ENCODE data around the gene ZNF667.

Gene ZNF667

GRCh38 chr19:56507446-56508289, 30.5 kb upstream of the ZNF667 start, which contains the start of gene ZNF471:
Gene ZNF471 (plus strand): TSS chr19:56507855. CDS start chr19:56511572, 3,717 bp downstream.
- H4K20me1 ChIP-seq (ENCODE audit: insufficient read depth, low read length): no peaks in the 10 kb centered on the region
- H3K4me2 ChIP-seq (ENCODE audit: low read length): no peak within 1 kb of the TSS
- no peak within 1 kb of the TSS for H3K27ac ChIP-seq (ENCODE audit: low read length)
- no peak within 1 kb of the TSS for H3K4me3 ChIP-seq (ENCODE audit: low read length)
- H2AFZ ChIP-seq (ENCODE audit: low read depth, low read length): no peak within 1 kb of the TSS
- no peaks in the 10 kb centered on the region for H3K36me3 ChIP-seq (replicated peaks; ENCODE audit: low read depth, low read length)
- no peaks in the 10 kb centered on the region for H3K79me2 ChIP-seq (ENCODE audit: low read length)
- H3K9me3 ChIP-seq (ENCODE audit: insufficient read depth, low read length): peaks cover 15% of the 10 kb centered on the region
- no peak within 1 kb of the TSS for H3K9ac ChIP-seq (ENCODE audit: low read length)
- no peak for TF ChIP-seq CTCF (IDR thresholded peaks at IDR 0.05; ENCODE audit: low read depth, low read length)
- no peaks in the 10 kb centered on the region for H3K27me3 ChIP-seq (ENCODE audit: low read depth, low read length)
- no peaks in the 10 kb centered on the region for H3K4me1 ChIP-seq (ENCODE audit: low read length)

DNA sequence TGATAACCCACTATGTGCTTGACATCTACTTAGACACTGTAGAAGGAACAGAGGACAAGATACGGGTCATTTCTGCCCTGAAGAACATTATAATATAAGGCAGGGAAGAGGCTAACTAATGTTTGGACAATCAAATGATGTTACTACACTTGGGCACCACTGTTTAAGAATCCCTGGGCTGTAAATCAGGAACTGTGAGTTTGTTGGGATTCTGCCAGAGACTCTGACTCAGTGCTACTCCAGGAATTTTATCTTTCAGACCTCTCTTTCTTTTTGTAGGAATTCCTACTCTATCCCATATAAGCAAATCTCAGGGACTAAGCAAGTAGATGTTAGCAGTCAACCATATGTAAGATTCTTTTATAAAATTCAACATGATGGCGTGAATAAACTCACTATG, 27.4 kb upstream of the ZNF667 start:
- Histone ChIP-seq H3K4me2 (ENCODE audit: low read length) (no peak overlapping the region), H3K9ac (ENCODE audit: low read length) (no peak overlapping the region), H3K36me3 (replicated peaks; ENCODE audit: low read depth, low read length) (no peaks in the 10 kb centered on the region), H2AFZ (ENCODE audit: low read depth, low read length) (no peak overlapping the region), H3K27ac (ENCODE audit: low read length) (no peak overlapping the region), H4K20me1 (ENCODE audit: insufficient read depth, low read length) (no peaks in the 10 kb centered on the region), H3K79me2 (ENCODE audit: low read length) (no peaks in the 10 kb centered on the region), H3K27me3 (ENCODE audit: low read depth, low read length) (no peaks in the 10 kb centered on the region), H3K4me1 (ENCODE audit: low read length) (no peaks in the 10 kb centered on the region), H3K4me3 (ENCODE audit: low read length) (no peak overlapping the region), H3K9me3 (ENCODE audit: insufficient read depth, low read length) (peaks cover 15% of the 10 kb centered on the region; the same call in 1 of the 2 replicates)
- TF ChIP-seq EZH2phosphoT487 (IDR thresholded peaks at IDR 0.05; ENCODE audit: low read depth) (no peak), CTCF (IDR thresholded peaks at IDR 0.05; ENCODE audit: low read depth, low read length) (no peak)

GRCh38 chr19:56491399-56491798, 14.3 kb upstream of the ZNF667 start:
- Histone ChIP-seq H3K27me3 (ENCODE audit: low read depth, low read length) (no peaks in the 10 kb centered on the region), H3K4me1 (ENCODE audit: low read length) (no peaks in the 10 kb centered on the region), H3K79me2 (ENCODE audit: low read length) (no peaks in the 10 kb centered on the region), H3K4me2 (ENCODE audit: low read length) (no peak overlapping the region), H3K9me3 (ENCODE audit: insufficient read depth, low read length) (0 out of 2 replicates have a peak, but pooled peaks cover 3% of the 10 kb centered on the region), H3K4me3 (ENCODE audit: low read length) (no peak overlapping the region), H3K36me3 (replicated peaks; ENCODE audit: low read depth, low read length) (no peaks in the 10 kb centered on the region), H3K9ac (ENCODE audit: low read length) (no peak overlapping the region), H2AFZ (ENCODE audit: low read depth, low read length) (no peak overlapping the region), H4K20me1 (ENCODE audit: insufficient read depth, low read length) (no peaks in the 10 kb centered on the region), H3K27ac (ENCODE audit: low read length) (no peak overlapping the region)
- TF ChIP-seq EZH2phosphoT487 (IDR thresholded peaks at IDR 0.05; ENCODE audit: low read depth) (no peak), CTCF (IDR thresholded peaks at IDR 0.05; ENCODE audit: low read depth, low read length) (no peak)

GRCh38 chr19:56477429-56478338, 539 bp upstream of the ZNF667 start:
- H3K9me3 ChIP-seq (ENCODE audit: insufficient read depth, low read length): peaks cover 18% of the 10 kb centered on the region
- no peak overlapping the region for H3K9ac ChIP-seq (ENCODE audit: low read length)
- H3K79me2 ChIP-seq (ENCODE audit: low read length): no peaks in the 10 kb centered on the region
- H4K20me1 ChIP-seq (ENCODE audit: insufficient read depth, low read length): no peaks in the 10 kb centered on the region
- no peaks in the 10 kb centered on the region for H3K27me3 ChIP-seq (ENCODE audit: low read depth, low read length)
- no peak overlapping the region for H3K4me2 ChIP-seq (ENCODE audit: low read length)
- no peak overlapping the region for H2AFZ ChIP-seq (ENCODE audit: low read depth, low read length)
- TF ChIP-seq EZH2phosphoT487 (IDR thresholded peaks at IDR 0.05; ENCODE audit: low read depth): no peak
- no peak for TF ChIP-seq CTCF (IDR thresholded peaks at IDR 0.05; ENCODE audit: low read depth, low read length)
- H3K4me3 ChIP-seq (ENCODE audit: low read length): no peak overlapping the region
- no peak overlapping the region for H3K27ac ChIP-seq (ENCODE audit: low read length)
- H3K36me3 ChIP-seq (replicated peaks; ENCODE audit: low read depth, low read length): no peaks in the 10 kb centered on the region
- no peaks in the 10 kb centered on the region for H3K4me1 ChIP-seq (ENCODE audit: low read length)
